ENCODE results near the gene EMC8. TPM values are rescaled to one million over a fixed set of nuclear protein-coding genes. Genes with fewer than 3 reads are reported as not detected.

EMC8 gene
- polyA plus RNA-seq, 1 donor (not counting 4 experiments of a cell fraction or from before 2014, with no cell fraction given), result 38.5 TPM

- FAIRE-seq (peak; percentile 96), DNase-seq (ENCODE audit: low read depth, low spot score) (no peak)
- peaks cover 31% of the 10 kb centered on the region for H4K20me1 ChIP-seq (ENCODE audit: control insufficient read depth, extremely low read depth, insufficient read depth, low read length)
- peak overlapping the region; percentile 39 for H3K9ac ChIP-seq (ENCODE audit: control insufficient read depth, extremely low read depth, insufficient read depth, low read length)
- no peak overlapping the region for H2AFZ ChIP-seq (ENCODE audit: control insufficient read depth, low read length)
- peaks cover 8% of the 10 kb centered on the region for H3K9me1 ChIP-seq (ENCODE audit: control insufficient read depth, extremely low read depth, insufficient read depth, low read length)
- no peak for TF ChIP-seq EZH2 (IDR thresholded peaks at IDR 0.05; ENCODE audit: low read length)
- TF ChIP-seq, protein P1, sequence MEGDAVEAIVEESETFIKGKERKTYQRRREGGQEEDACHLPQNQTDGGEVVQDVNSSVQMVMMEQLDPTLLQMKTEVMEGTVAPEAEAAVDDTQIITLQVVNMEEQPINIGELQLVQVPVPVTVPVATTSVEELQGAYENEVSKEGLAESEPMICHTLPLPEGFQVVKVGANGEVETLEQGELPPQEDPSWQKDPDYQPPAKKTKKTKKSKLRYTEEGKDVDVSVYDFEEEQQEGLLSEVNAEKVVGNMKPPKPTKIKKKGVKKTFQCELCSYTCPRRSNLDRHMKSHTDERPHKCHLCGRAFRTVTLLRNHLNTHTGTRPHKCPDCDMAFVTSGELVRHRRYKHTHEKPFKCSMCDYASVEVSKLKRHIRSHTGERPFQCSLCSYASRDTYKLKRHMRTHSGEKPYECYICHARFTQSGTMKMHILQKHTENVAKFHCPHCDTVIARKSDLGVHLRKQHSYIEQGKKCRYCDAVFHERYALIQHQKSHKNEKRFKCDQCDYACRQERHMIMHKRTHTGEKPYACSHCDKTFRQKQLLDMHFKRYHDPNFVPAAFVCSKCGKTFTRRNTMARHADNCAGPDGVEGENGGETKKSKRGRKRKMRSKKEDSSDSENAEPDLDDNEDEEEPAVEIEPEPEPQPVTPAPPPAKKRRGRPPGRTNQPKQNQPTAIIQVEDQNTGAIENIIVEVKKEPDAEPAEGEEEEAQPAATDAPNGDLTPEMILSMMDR (optimal IDR thresholded peaks at IDR 0.05 in 1 of 3, IDR thresholded peaks at IDR 0.05 in 1 of 3, conservative IDR thresholded peaks at IDR 0.05 in 1 of 3; ENCODE audit: extremely low read depth in 1 of 3, insufficient read depth in 2 of 3, low read length in 3 of 3), result no peak
- peak overlapping the region in 2 of 3 experiments; percentile 9 to 22 for H3K4me3 ChIP-seq (ENCODE audit: control insufficient read depth in 2 of 3, extremely low read depth in 1 of 3, insufficient read depth in 2 of 3, low read depth in 1 of 3, low read length in 3 of 3)
- no peaks in the 10 kb centered on the region for H3K9me3 ChIP-seq (ENCODE audit: control insufficient read depth, low read depth, low read length)
- peak overlapping the region; percentile 80 for H3K27ac ChIP-seq (ENCODE audit: control insufficient read depth, insufficient read depth, low read length)
- no peaks in the 10 kb centered on the region for H3K27me3 ChIP-seq (ENCODE audit: control insufficient read depth, extremely low read depth, insufficient read depth, low read length)
- peaks cover 45% of the 10 kb centered on the region for H3K4me1 ChIP-seq (ENCODE audit: control insufficient read depth, extremely low read depth, insufficient read depth, low read length)
- peaks cover 18 to 33% of the 10 kb centered on the region in 2 experiments for H3K36me3 ChIP-seq (ENCODE audit: control insufficient read depth in 2 of 2, extremely low read depth in 1 of 2, insufficient read depth in 2 of 2, low read length in 2 of 2)
- H3K4me2 ChIP-seq (ENCODE audit: control insufficient read depth, extremely low read depth, insufficient read depth, low read depth, low read length), result peak overlapping the region; percentile 72
- dilution Hi-C loops (cut with MboI; ENCODE audit: extremely low pct_ligation_motif_present, low sequenced_read_pairs), result no loop called here
- H3K79me2 ChIP-seq (ENCODE audit: control insufficient read depth, insufficient read depth, low read length), result peaks cover 70% of the 10 kb centered on the region
These were observed 52.7 kb downstream of the EMC8 start for GRCh38 chr16:85746460-85747215.

DNA sequence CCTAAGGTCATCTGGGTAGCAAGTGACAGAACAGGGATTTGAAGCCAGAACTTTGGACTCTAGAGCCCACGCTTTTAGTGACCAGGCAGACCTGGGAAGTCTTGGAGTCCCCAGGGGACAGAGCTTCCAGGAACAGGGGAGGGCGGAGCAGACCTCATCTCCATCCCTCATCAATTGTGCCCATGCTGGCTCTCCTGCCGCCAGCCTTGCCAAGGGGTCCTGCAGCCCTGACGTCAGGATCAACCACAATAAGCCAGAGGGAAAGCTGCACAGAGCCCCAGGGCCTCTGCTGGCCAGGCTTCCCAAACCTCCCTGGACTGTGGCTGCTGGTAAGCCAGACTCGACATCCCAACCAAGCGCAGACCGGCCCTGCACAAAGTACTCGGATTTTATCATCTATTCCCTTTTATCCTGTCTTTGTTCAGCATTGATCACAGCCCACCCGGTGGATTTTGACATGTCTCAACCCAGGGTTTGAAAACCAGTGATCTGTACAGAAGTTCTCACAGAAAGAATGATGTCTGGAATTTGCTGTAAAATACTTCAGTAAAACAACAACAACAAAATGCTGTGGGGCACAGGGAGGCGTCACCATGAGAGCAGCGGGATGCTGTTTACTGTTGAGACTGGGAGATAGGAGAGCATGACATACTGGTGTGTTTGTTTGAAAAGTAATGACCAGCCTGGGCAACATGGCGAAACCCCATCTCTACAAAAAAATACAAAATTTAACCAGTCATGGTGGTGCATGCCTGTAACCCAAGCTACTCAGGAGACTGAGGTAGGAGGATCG, 60.2 kb downstream of the EMC8 start:
- peaks cover 98% of the 10 kb centered on the region for H3K79me2 ChIP-seq (ENCODE audit: control insufficient read depth, insufficient read depth, low read length)
- FAIRE-seq, result no peak
- peaks cover 53 to 60% of the 10 kb centered on the region in 2 experiments for H3K36me3 ChIP-seq (ENCODE audit: control insufficient read depth in 2 of 2, extremely low read depth in 1 of 2, insufficient read depth in 2 of 2, low read length in 2 of 2)
- no peak for DNase-seq (ENCODE audit: low read depth, low spot score)
- no peaks in the 10 kb centered on the region for H3K4me1 ChIP-seq (ENCODE audit: control insufficient read depth, extremely low read depth, insufficient read depth, low read length)
- no peaks in the 10 kb centered on the region for H3K9me3 ChIP-seq (ENCODE audit: control insufficient read depth, low read depth, low read length)
- no peak overlapping the region for H3K4me2 ChIP-seq (ENCODE audit: control insufficient read depth, extremely low read depth, insufficient read depth, low read depth, low read length)
- H3K4me3 ChIP-seq (ENCODE audit: control insufficient read depth in 2 of 3, extremely low read depth in 1 of 3, insufficient read depth in 2 of 3, low read depth in 1 of 3, low read length in 3 of 3), result no peak overlapping the region
- no peaks in the 10 kb centered on the region for H3K27me3 ChIP-seq (ENCODE audit: control insufficient read depth, extremely low read depth, insufficient read depth, low read length)
- no peak overlapping the region for H3K9ac ChIP-seq (ENCODE audit: control insufficient read depth, extremely low read depth, insufficient read depth, low read length)
- H2AFZ ChIP-seq (ENCODE audit: control insufficient read depth, low read length), result no peak overlapping the region
- peaks cover 8% of the 10 kb centered on the region for H3K9me1 ChIP-seq (ENCODE audit: control insufficient read depth, extremely low read depth, insufficient read depth, low read length)
- dilution Hi-C loops (cut with MboI; ENCODE audit: extremely low pct_ligation_motif_present, low sequenced_read_pairs), result no loop called here
- peaks cover 82% of the 10 kb centered on the region for H4K20me1 ChIP-seq (ENCODE audit: control insufficient read depth, extremely low read depth, insufficient read depth, low read length)
- H3K27ac ChIP-seq (ENCODE audit: control insufficient read depth, insufficient read depth, low read length), result no peak overlapping the region
- no peak for TF ChIP-seq EZH2 (IDR thresholded peaks at IDR 0.05; ENCODE audit: low read length)
- TF ChIP-seq, protein P1 (optimal IDR thresholded peaks at IDR 0.05 in 1 of 3, IDR thresholded peaks at IDR 0.05 in 1 of 3, conservative IDR thresholded peaks at IDR 0.05 in 1 of 3; ENCODE audit: extremely low read depth in 1 of 3, insufficient read depth in 2 of 3, low read length in 3 of 3), result no peak
